Upper lobe of left lung (tissue), 4 donors: ENCODE data around the gene MORC2.

ENCODE experiments used
- CTCF ChIP-seq, 6 experiments: fragments of 450-650 bp in 4 of 6; fragments of 200-600 bp in 2 of 6; sonication (generic) in 2 of 6; IDR thresholded peaks; one replicate each; pipeline ENCODE4 v1.5.1; 2016 to 2019; ENCODE audit warnings: antibody characterized with exemption in 6 of 6
- EP300 ChIP-seq, 4 donors: sonication (generic); formaldehyde crosslinking; IDR thresholded peaks; one replicate each; pipeline ENCODE4 v1.5.1; 2017; ENCODE audit warnings: antibody characterized with exemption in 4 of 4, control low read depth in 2 of 4
- POLR2A ChIP-seq, 4 donors: fragments of 450-650 bp; IDR thresholded peaks; one replicate each; pipeline ENCODE4 v1.5.1; 2016 to 2017; ENCODE audit warnings: antibody characterized with exemption in 4 of 4, mild to moderate bottlenecking in 2 of 4
- POLR2AphosphoS5 ChIP-seq, 2 donors: sonication (generic); formaldehyde crosslinking; IDR thresholded peaks; one replicate each; pipeline ENCODE4 v1.5.1; 2017; ENCODE audit warnings: antibody characterized with exemption in 2 of 2

- TF ChIP-seq CTCF (IDR thresholded peaks at IDR 0.05) (no peak), POLR2A (IDR thresholded peaks at IDR 0.05) (no peak), POLR2AphosphoS5 (IDR thresholded peaks at IDR 0.05) (no peak), EP300 (IDR thresholded peaks at IDR 0.05) (no peak)
Measured at GRCh38 chr22:30909306-30909705, 59.3 kb downstream of the MORC2 start.
